IPS DF 4.7 (cell line): ENCODE data around the gene PALLD.
"Not testable (repeated sequence)": the region's sequence is repeated elsewhere in the genome, so short reads cannot be mapped to it uniquely, and the experiment has no call there.

Source experiments
- DNase-seq: peaks from one replicate; pipeline ENCODE4 v3.0.0-alpha.2; 2013; ENCODE audit warnings: low spot score; ENCODE audit errors: extremely low read depth

The PALLD gene

DNA sequence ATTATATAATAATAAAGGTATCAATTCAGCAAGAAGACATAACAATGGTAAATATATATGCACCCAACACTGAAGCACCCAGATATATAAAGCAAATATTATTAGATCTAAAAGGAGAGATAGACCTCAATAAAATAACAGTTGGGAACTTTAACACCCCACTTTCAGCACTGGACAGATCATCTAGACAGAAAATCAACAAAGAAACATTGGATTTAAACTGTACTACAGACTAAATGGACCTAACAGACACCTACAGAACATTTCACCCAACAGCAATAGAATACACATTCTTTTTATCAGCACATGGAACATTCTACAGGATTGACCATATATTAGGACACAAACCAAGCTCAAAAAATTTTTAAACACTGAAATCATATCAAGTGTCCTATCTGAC lies 436.6 kb downstream of the PALLD start:
- DNase-seq: no peak

DNA sequence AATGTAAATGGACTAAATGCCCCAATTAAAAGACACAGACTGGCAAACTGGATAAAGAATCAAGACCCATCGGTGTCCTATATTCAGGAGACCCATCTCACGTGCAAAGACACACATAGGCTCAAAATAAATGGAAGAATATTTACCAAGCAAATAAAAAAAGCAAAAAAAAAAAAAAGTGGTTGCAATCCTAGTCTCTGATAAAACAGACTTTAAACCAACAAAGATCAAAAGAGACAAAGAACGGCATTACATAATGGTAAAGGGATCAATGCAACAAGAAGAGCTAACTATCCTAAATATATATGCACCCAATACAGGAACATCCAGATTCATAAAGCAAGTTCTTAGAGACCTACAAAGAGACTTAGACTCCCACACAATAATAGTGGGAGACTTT lies 440.6 kb downstream of the PALLD start:
- not testable (repeated sequence) for DNase-seq

DNA sequence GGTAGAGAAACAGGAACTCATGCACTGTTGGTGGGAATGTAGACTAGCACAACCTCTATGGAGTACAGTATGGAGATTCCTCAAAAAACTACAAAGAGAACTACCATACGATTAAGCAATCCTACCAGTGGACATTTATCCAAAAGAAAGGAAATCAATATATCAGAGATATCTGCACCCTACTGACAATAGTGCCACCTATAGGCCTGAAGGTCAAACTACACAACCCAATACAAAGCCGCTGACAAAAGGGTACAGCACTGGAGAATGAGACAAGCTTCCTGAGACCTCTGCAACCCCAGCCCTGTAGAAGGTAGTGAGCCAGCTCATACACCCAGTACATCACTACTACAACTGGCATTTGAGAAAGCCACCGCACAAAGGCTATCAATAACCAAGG lies 446.1 kb downstream of the PALLD start:
- peak; percentile 36 for DNase-seq

DNA sequence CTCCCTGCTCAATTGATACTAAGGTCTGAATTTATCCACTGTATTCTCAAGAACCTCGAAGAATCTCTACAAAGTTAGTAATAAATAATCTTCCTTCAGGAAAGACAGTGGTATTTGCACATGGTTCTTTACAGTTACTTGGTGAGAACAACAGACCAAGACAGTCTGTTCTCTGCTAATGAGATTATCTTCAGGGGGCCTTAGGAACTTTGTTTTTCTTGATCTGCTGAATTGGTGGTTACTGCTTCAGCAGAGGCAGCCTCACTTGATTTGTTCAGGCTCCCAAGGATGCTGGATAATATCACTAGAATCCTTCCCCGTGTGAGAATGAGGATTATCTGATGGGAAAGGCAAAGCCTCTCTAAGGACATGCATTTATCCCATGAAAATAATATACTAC lies 448.4 kb downstream of the PALLD start:
- no peak for DNase-seq

DNA sequence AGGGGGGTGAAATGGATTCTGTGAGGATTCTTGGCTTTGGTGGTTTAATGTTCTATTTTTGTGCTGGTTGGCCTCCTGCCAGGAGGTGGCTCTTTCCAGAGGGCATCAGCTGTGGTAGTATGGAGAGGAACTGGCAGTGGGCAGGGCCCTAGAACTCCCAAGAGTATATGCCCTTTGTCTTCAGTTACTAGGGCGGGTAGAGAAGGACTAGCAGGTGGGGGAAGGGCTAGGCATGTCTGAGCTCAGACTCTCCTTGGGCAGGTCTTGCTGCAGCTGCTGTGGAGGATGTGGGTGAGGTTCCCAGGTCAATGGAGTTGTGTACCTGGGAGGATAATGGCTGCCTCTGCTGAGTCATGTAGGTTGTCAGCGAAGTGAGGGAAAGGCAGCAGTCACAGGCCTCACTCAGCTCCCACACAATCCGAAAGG lies 456.0 kb downstream of the PALLD start:
- DNase-seq: not testable (repeated sequence)

DNA sequence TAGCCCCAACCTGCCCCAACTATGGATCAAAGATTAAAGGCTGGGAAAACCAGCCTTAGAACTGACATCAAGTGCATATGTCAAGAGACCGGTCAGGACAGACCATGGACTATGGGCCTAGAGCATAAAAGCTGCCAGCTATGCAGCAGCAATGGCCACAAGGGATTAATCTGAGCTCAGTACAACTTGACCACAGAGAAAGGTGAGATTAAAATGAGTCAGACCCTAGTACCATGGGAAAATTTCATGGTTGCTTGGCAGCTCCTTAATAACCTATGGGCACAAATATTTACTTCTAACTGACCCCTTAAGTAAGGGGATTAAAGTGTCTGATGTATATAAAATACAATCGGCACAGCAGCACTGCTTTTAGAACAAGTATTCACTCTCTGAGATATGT lies 458.8 kb downstream of the PALLD start:
- no peak for DNase-seq

DNA sequence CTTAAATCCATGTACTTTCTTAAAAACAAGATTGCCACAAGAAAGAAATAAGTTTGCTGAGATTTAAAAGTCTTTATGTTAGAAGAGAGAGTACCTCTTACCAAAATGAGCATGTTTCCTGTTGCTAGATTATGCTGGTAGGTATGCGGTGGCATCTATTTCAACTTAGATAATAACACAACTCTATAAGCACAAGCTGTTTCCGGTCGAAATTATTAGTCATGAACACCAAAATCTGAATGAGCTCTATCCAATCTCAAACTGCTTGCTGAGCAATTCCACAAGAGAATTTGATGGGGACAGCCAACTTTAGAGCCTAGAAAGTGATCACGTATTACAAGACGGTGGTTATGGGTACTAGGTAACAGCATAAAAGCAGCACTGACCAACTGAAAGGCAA lies 463.9 kb downstream of the PALLD start:
- DNase-seq: no peak

DNA sequence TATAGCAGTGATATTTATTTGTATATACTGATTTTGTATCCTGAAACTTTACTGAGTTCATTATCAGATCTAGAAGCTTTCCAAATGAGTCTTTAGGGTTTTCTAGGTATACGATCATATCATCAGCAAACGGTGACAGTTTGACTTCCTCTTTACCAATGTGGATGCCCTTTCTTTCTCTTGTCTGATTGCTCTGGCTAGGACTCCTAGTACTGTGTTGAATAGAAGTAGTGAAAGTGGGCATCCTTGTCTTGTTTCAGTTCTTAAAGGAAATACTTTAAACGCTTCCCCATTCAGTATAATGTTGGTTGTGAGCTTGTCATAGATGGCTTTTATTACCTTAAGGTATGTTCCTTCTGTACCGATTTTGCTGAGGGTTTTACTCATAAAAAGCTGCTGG lies 475.7 kb downstream of the PALLD start:
- no peak for DNase-seq
